OCI-LY7 (cell line): ENCODE data around the gene PTX4. TPM values are rescaled to one million over a fixed set of nuclear protein-coding genes. Genes with fewer than 3 reads are reported as not detected.

Experiments
- BruUV-seq: library from RNA; stranded (reverse); fragments of 400-500 nt; replicated peaks from 2 replicates; lab custom pipeline; 2021; lab: Mats Ljungman, UMichigan
- CTCF ChIA-PET: fragments of 300-600 bp; sonication (Branson Sonifier 250); formaldehyde crosslinking; loops from one replicate; lab custom pipeline; 2022; ENCODE audit warnings: antibody characterized with exemption; ENCODE audit not compliant: unreplicated experiment; lab: Charles Lee
- POLR2A ChIA-PET: fragments of 300-600 bp; sonication (Branson Sonifier 250); formaldehyde crosslinking; loops from one replicate; lab custom pipeline; 2022; ENCODE audit warnings: antibody characterized with exemption; lab: Charles Lee
- DNase-seq: peaks from one replicate; pipeline ENCODE4 v3.0.0-alpha.2; 2015; ENCODE audit warnings: low spot score
- H2AFZ ChIP-seq: fragments of 200-600 bp; sonication (generic), shearing (Covaris generic); 2 replicates; pipeline ENCODE4 v1.6.1; 2014; ENCODE audit warnings: mild to moderate bottlenecking, antibody characterized with exemption, low read length, moderate library complexity
- H3K27ac ChIP-seq: fragments of 200-600 bp; sonication (generic); 2 replicates; pipeline ENCODE4 v1.5.1; 2014; ENCODE audit warnings: mixed run types, low read depth, mild to moderate bottlenecking, moderate library complexity, low read length, inconsistent platforms; ENCODE audit not compliant: poor library complexity, severe bottlenecking
- H3K36me3 ChIP-seq: fragments of 200-600 bp; sonication (generic); 2 replicates; pipeline ENCODE4 v1.6.1; 2014; ENCODE audit warnings: mild to moderate bottlenecking, antibody characterized with exemption, low read length, moderate library complexity, mixed read lengths; ENCODE audit not compliant: insufficient read depth
- H3K4me1 ChIP-seq: fragments of 200-600 bp; sonication (generic); 2 replicates; pipeline ENCODE4 v1.5.1; 2014; ENCODE audit warnings: mild to moderate bottlenecking, low read length; ENCODE audit not compliant: insufficient read depth, poor library complexity, severe bottlenecking
- H3K4me2 ChIP-seq: fragments of 200-600 bp; sonication (generic); 2 replicates; pipeline ENCODE4 v1.6.1; 2014; ENCODE audit warnings: mild to moderate bottlenecking, low read length
- H3K4me3 ChIP-seq: fragments of 200-600 bp; sonication (generic); 2 replicates; pipeline ENCODE4 v1.5.1; 2014; ENCODE audit warnings: mild to moderate bottlenecking, low read depth, low read length; ENCODE audit not compliant: poor library complexity, severe bottlenecking
- H3K79me2 ChIP-seq: fragments of 200-600 bp; sonication (generic); 2 replicates; pipeline ENCODE4 v1.6.1; 2016; ENCODE audit warnings: low read depth, mild to moderate bottlenecking, low read length, moderate library complexity, mixed read lengths; ENCODE audit not compliant: insufficient read depth
- H3K9me2 ChIP-seq: fragments of 200-600 bp; sonication (generic); 2 replicates; pipeline ENCODE4 v1.6.1; 2016; ENCODE audit warnings: mild to moderate bottlenecking, low read length, mixed read lengths; ENCODE audit not compliant: insufficient read depth
- H3K9me3 ChIP-seq: fragments of 200-600 bp; sonication (generic); 2 replicates; pipeline ENCODE4 v1.6.1; 2014; ENCODE audit warnings: mild to moderate bottlenecking, mixed run types, low read length, mixed read lengths
- H4K20me1 ChIP-seq: fragments of 200-600 bp; sonication (generic); 2 replicates; pipeline ENCODE4 v1.6.1; 2014; ENCODE audit warnings: mild to moderate bottlenecking, antibody characterized with exemption, low read length, moderate library complexity, mixed read lengths; ENCODE audit not compliant: insufficient read depth
- EZH2phosphoT487 ChIP-seq: fragments of 200-600 bp; sonication (generic); IDR thresholded peaks from 2 replicates; pipeline ENCODE4 v1.6.1; 2018; ENCODE audit warnings: low read depth, borderline replicate concordance, mild to moderate bottlenecking, mixed run types, antibody characterized with exemption, low read length, moderate library complexity, mixed read lengths
- intact Hi-C: fragments of 100-400 bp; cut with micrococcal nuclease; formaldehyde crosslinking; loops from one replicate; pipeline ENCODE4 v1.10.0; 2022; ENCODE audit not compliant: unreplicated experiment
- total RNA-seq, 2 experiments: library from RNA; depleted of rRNA in 1 of 2; stranded (reverse); fragments of >200 nt in 1 of 2; shearing (Covaris generic) in 1 of 2; gene quantifications; 2 replicates each; pipeline ENCODE4 v1.2.3, GENCODE V29; 2014 to 2022
- TF ChIP-seq, protein P1 (sequence below): fragments of 200-600 bp; sonication (generic); conservative IDR thresholded peaks from 2 replicates; pipeline ENCODE4 v1.5.1; 2014; ENCODE audit warnings: mild to moderate bottlenecking, antibody characterized with exemption, low read length, moderate library complexity, mixed read lengths

Gene PTX4
- total RNA-seq, 2 experiments from 2014 or later: not detected

DNA sequence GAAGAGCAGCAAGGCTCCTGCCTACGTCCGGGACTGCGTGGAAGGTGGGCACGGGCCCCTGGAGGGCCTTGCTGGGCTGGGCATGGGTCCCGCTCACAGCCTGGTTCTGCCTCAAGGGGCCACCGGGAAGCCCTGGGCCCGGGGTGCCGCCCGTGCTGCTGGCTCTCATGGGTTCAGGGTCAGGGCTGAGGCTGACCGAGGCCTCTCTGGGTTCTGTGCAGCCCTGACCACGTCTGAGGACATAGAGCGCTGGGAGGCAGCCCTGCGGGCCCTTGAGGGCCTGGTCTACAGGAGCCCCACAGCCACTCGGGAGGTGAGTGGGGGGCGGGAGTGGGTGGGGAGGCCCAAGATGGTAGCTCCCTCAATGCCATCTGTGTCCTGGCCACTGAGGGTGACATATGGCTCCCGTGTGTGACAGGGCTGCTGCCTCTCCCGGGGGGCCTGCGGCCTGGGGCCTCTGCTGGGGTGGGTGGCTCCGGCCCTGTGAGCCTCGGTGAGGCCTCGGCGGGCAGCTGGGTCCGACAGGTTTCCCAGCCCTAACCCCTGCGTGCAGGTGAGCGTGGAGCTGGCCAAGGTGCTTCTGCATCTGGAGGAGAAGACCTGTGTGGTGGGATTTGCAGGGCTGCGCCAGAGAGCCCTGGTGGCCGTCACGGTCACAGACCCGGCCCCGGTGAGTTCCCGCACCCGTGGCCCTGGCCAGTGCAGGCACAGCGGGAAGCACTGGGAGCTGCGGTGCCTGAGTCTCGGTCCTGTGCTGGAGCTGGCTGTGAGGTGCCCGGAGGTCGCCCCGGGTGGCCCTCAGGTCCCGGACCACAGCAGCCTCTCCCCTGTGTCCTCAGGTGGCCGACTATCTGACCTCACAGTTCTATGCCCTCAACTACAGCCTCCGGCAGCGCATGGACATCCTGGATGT, 13.6 kb upstream of the PTX4 start:
- no peak for TF ChIP-seq EZH2phosphoT487
- TF ChIP-seq, protein P1, sequence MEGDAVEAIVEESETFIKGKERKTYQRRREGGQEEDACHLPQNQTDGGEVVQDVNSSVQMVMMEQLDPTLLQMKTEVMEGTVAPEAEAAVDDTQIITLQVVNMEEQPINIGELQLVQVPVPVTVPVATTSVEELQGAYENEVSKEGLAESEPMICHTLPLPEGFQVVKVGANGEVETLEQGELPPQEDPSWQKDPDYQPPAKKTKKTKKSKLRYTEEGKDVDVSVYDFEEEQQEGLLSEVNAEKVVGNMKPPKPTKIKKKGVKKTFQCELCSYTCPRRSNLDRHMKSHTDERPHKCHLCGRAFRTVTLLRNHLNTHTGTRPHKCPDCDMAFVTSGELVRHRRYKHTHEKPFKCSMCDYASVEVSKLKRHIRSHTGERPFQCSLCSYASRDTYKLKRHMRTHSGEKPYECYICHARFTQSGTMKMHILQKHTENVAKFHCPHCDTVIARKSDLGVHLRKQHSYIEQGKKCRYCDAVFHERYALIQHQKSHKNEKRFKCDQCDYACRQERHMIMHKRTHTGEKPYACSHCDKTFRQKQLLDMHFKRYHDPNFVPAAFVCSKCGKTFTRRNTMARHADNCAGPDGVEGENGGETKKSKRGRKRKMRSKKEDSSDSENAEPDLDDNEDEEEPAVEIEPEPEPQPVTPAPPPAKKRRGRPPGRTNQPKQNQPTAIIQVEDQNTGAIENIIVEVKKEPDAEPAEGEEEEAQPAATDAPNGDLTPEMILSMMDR: no peak
- Histone ChIP-seq H3K4me3 (no peak overlapping the region), H2AFZ (no peak overlapping the region), H3K9me2 (no peaks in the 10 kb centered on the region), H3K79me2 (no peaks in the 10 kb centered on the region), H3K27ac (no peak overlapping the region), H3K36me3 (peaks cover 64% of the 10 kb centered on the region), H3K4me1 (no peaks in the 10 kb centered on the region), H3K4me2 (no peak overlapping the region), H3K9me3 (no peaks in the 10 kb centered on the region), H4K20me1 (no peaks in the 10 kb centered on the region)
- POLR2A ChIA-PET: no interaction called here
- no peak for DNase-seq
- no TSS peak for BruUV-seq
- CTCF ChIA-PET: no interaction called here
- intact Hi-C loops: no loop called here

DNA sequence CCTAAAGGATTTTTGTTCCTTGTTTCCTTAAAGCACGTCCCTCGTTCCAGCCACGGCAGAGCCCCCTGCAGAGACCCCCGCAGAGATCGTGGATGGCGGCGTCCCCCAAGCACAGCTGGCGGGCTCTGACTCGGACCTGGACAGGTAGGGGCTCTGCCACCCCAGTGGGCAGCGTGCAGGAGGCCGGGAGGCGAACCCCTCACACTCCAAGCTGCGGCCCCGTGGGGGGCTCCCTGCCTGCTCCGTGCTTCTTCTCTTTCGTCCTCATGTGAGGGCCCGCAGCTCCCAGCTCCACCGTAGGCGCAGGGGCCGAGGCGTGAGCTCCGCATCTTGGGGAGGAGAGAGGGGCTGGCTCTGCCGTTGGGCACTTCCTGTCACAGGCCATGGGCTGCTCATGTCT, 12.9 kb upstream of the PTX4 start:
- Histone ChIP-seq H3K4me3 (no peak overlapping the region), H4K20me1 (no peaks in the 10 kb centered on the region), H3K4me2 (no peak overlapping the region), H3K9me3 (no peaks in the 10 kb centered on the region), H3K4me1 (no peaks in the 10 kb centered on the region), H2AFZ (no peak overlapping the region), H3K27ac (no peak overlapping the region), H3K79me2 (no peaks in the 10 kb centered on the region), H3K9me2 (no peaks in the 10 kb centered on the region), H3K36me3 (peaks cover 68% of the 10 kb centered on the region)
- no TSS peak for BruUV-seq
- no peak for DNase-seq
- TF ChIP-seq, protein P1: no peak
- no peak for TF ChIP-seq EZH2phosphoT487
- POLR2A ChIA-PET: no interaction called here
- intact Hi-C loops: no loop called here
- CTCF ChIA-PET: no interaction called here
